H9 (cell line): ENCODE data around the gene TMEM181. TPM values are rescaled to one million over a fixed set of nuclear protein-coding genes. Genes with fewer than 3 reads are reported as not detected.
"Not testable (repeated sequence)": the region's sequence is repeated elsewhere in the genome, so short reads cannot be mapped to it uniquely, and the experiment has no call there.

Source experiments
- DNase-seq: peaks from one replicate; pipeline ENCODE4 v3.0.0-alpha.2; 2017
- H2AFZ ChIP-seq: one replicate; pipeline ENCODE4 v1.6.1; 2013; ENCODE audit warnings: mild to moderate bottlenecking, low read length, control low read depth, moderate library complexity
- H2AK5ac ChIP-seq: 2 replicates; pipeline ENCODE4 v1.6.1; 2013; ENCODE audit warnings: low read length, control low read depth, mixed read lengths; ENCODE audit not compliant: insufficient read length
- H2BK120ac ChIP-seq: one replicate; pipeline ENCODE4 v1.6.1; 2013; ENCODE audit warnings: low read depth, mild to moderate bottlenecking, low read length, control low read depth, inconsistent platforms; ENCODE audit not compliant: poor library complexity, severe bottlenecking
- H2BK12ac ChIP-seq: 2 replicates; pipeline ENCODE4 v1.6.1; 2013; ENCODE audit warnings: low read length, control low read depth, mixed read lengths, low read depth; ENCODE audit not compliant: insufficient read length
- H2BK15ac ChIP-seq: 2 replicates; pipeline ENCODE4 v1.6.1; 2013; ENCODE audit warnings: low read depth, low read length, control low read depth
- H2BK20ac ChIP-seq: one replicate; pipeline ENCODE4 v1.6.1; 2013; ENCODE audit warnings: low read depth, mild to moderate bottlenecking, low read length, control low read depth, inconsistent platforms; ENCODE audit not compliant: poor library complexity, severe bottlenecking
- H2BK5ac ChIP-seq: 2 replicates; pipeline ENCODE4 v1.6.1; 2013; ENCODE audit warnings: low read length, control low read depth, mixed read lengths; ENCODE audit not compliant: insufficient read length
- H3K14ac ChIP-seq: 2 replicates; pipeline ENCODE4 v1.6.1; 2013; ENCODE audit warnings: low read length, control low read depth; ENCODE audit not compliant: insufficient read depth
- H3K18ac ChIP-seq: 2 replicates; pipeline ENCODE4 v1.6.1; 2013; ENCODE audit warnings: low read depth, mild to moderate bottlenecking, mixed read lengths, low read length, control low read depth; ENCODE audit not compliant: insufficient read length
- H3K23ac ChIP-seq: 2 replicates; pipeline ENCODE4 v1.6.1; 2013; ENCODE audit warnings: low read length, control low read depth, mixed read lengths, low read depth; ENCODE audit not compliant: insufficient read length
- H3K23me2 ChIP-seq: 2 replicates; pipeline ENCODE4 v1.6.1; 2013; ENCODE audit warnings: low read depth, mild to moderate bottlenecking, mixed read lengths, low read length, control low read depth; ENCODE audit not compliant: insufficient read length, poor library complexity, severe bottlenecking
- H3K27ac ChIP-seq: 2 replicates; pipeline ENCODE4 v1.5.1; 2013; ENCODE audit warnings: low read length, control low read depth, mixed read lengths, low read depth; ENCODE audit not compliant: insufficient read length
- H3K27me3 ChIP-seq: 2 replicates; pipeline ENCODE4 v1.6.1; 2013; ENCODE audit warnings: low read length, control low read depth, inconsistent platforms; ENCODE audit not compliant: insufficient read depth
- H3K4ac ChIP-seq: 2 replicates; pipeline ENCODE4 v1.6.1; 2013; ENCODE audit warnings: low read depth, mild to moderate bottlenecking, control low read depth, inconsistent platforms, low read length, moderate library complexity
- H3K4me1 ChIP-seq: 2 replicates; pipeline ENCODE4 v1.6.1; 2013; ENCODE audit warnings: low read length, control low read depth, inconsistent platforms; ENCODE audit not compliant: insufficient read depth
- H3K4me2 ChIP-seq: 2 replicates; pipeline ENCODE4 v1.6.1; 2013; ENCODE audit warnings: low read length, control low read depth, mixed read lengths; ENCODE audit not compliant: insufficient read length, insufficient read depth
- H3K56ac ChIP-seq: 2 replicates; pipeline ENCODE4 v1.6.1; 2013; ENCODE audit warnings: low read depth, mild to moderate bottlenecking, mixed read lengths, low read length, control low read depth; ENCODE audit not compliant: insufficient read length
- H3K79me1 ChIP-seq: 2 replicates; pipeline ENCODE4 v1.6.1; 2013; ENCODE audit warnings: low read depth, mild to moderate bottlenecking, moderate library complexity, low read length, control low read depth, inconsistent platforms; ENCODE audit not compliant: insufficient read depth, poor library complexity, severe bottlenecking
- H3K79me2 ChIP-seq: 2 replicates; pipeline ENCODE4 v1.6.1; 2013; ENCODE audit warnings: low read length, control low read depth, inconsistent platforms; ENCODE audit not compliant: insufficient read depth
- H3K9ac ChIP-seq: 2 replicates; pipeline ENCODE4 v1.6.1; 2013; ENCODE audit warnings: low read length, control low read depth, mixed read lengths; ENCODE audit not compliant: insufficient read length; ENCODE audit errors: extremely low read depth
- H3K9me3 ChIP-seq: one replicate; pipeline ENCODE4 v1.6.1; 2013; ENCODE audit warnings: low read depth, low read length, inconsistent platforms; ENCODE audit not compliant: control insufficient read depth
- H3T11ph ChIP-seq: one replicate; pipeline ENCODE4 v1.6.1; 2013; ENCODE audit warnings: mild to moderate bottlenecking, low read length, control low read depth, inconsistent platforms
- H4K20me1 ChIP-seq: one replicate; pipeline ENCODE4 v1.6.1; 2013; ENCODE audit not compliant: control insufficient read depth, insufficient read length, insufficient read depth
- H4K5ac ChIP-seq: 2 replicates; pipeline ENCODE4 v1.6.1; 2013; ENCODE audit warnings: low read depth, mild to moderate bottlenecking, mixed read lengths, low read length, control low read depth; ENCODE audit not compliant: insufficient read length
- H4K8ac ChIP-seq: replicated peaks from 2 replicates; pipeline ENCODE4 v1.6.1; 2013; ENCODE audit warnings: low read length, control low read depth, mixed read lengths, low read depth; ENCODE audit not compliant: insufficient read length
- H4K91ac ChIP-seq: 2 replicates; pipeline ENCODE4 v1.6.1; 2013; ENCODE audit warnings: low read depth, mild to moderate bottlenecking, moderate library complexity, mixed read lengths, low read length, control low read depth; ENCODE audit not compliant: insufficient read length
- H3K27ac Mint-ChIP-seq, 3 experiments: 2 replicates in 2 of 3; 3 replicates in 1 of 3; pipeline ENCODE4 v1.8.0; 2020 to 2021; ENCODE audit warnings: mixed read lengths in 3 of 3, mild to moderate bottlenecking in 1 of 3, moderate library complexity in 1 of 3
- H3K27me3 Mint-ChIP-seq: 2 replicates; pipeline ENCODE4 v1.8.0; 2021; ENCODE audit warnings: low read depth, mild to moderate bottlenecking, moderate library complexity, mixed read lengths
- H3K36me3 Mint-ChIP-seq, 3 experiments: 2 replicates in 2 of 3; 3 replicates in 1 of 3; pipeline ENCODE4 v1.8.0; 2020 to 2021; ENCODE audit warnings: low read depth in 3 of 3, mixed read lengths in 3 of 3; ENCODE audit not compliant: insufficient read depth in 1 of 3
- H3K4me1 Mint-ChIP-seq, 2 experiments: 2 replicates each; pipeline ENCODE4 v1.8.0; 2020; ENCODE audit warnings: mixed read lengths in 2 of 2
- H3K4me3 Mint-ChIP-seq, 2 experiments: 2 replicates in 1 of 2; 3 replicates in 1 of 2; pipeline ENCODE4 v1.8.0; 2020 to 2021; ENCODE audit warnings: mild to moderate bottlenecking in 2 of 2, mixed read lengths in 2 of 2, moderate library complexity in 1 of 2
- H3K9me3 Mint-ChIP-seq, 2 experiments: 2 replicates in 1 of 2; 3 replicates in 1 of 2; pipeline ENCODE4 v1.8.0; 2020; ENCODE audit warnings: mild to moderate bottlenecking in 2 of 2, mixed read lengths in 2 of 2, moderate library complexity in 1 of 2
- WGBS: extraction: QIAGEN DNeasy Blood & Tissue Kit; methylation state at CpG from one replicate; pipeline ENCODE4 v1.1.7; 2013; ENCODE audit warnings: missing lambda C conversion rate, low lambda C conversion rate, mixed read lengths; ENCODE audit not compliant: insufficient read length; ENCODE audit errors: extremely low coverage; 5-methylcytosine and 5-hydroxymethylcytosine counted together
- total RNA-seq: library from RNA; stranded (reverse); gene quantifications from 2 replicates; pipeline ENCODE4 v1.2.1, GENCODE V29; 2021
- TF ChIP-seq, protein P1 (sequence below): fragments of 200-600 bp; sonication (generic); conservative IDR thresholded peaks from 3 replicates; pipeline ENCODE4 v1.8.0; 2021; ENCODE audit warnings: antibody characterized with exemption, mild to moderate bottlenecking

TMEM181 gene
- total RNA-seq, 1 experiment from 2014 or later, result 24.4 TPM

DNA sequence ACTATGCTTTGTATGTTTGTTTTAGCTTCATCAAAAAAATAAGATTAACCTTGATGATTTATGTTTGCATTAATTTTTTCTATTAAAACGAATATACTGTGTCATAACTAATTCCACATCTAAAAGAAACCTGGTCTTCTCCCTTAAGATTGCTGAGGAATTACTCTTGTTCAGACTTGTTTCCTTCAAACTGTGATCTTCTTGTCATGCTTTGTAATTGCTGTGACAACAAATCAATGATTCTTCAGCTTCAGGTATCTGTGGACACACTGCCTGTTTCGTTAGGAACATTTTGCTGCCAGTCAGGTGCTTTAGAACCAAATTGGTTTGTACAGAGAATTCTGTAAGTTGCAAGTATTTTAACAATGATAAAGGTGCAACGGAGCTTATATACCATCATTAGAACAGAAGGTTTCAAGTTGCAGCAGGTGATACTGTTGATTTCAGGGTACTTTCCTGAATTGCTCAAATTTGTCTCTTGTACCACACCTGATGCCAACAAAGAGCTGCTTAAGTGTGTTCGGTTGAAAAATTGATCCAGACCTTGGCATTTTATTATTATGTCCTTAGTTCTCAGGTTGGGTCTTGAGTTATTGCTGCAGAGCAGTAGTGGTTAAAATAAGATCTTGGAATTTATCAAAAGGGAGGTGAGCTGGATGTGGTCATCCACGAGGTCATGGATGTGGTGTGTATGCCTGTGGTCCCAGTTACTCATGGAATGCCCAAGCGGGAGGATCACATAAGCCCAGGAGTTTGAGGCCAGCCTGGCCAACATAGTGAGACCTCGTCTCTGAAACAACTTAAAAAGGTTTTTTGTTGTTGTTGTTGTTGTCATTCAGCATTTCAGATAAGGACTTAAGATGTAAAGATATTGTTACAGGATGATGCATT, 109.5 kb downstream of the TMEM181 start:
- no peak overlapping the region for H2BK5ac ChIP-seq

DNA sequence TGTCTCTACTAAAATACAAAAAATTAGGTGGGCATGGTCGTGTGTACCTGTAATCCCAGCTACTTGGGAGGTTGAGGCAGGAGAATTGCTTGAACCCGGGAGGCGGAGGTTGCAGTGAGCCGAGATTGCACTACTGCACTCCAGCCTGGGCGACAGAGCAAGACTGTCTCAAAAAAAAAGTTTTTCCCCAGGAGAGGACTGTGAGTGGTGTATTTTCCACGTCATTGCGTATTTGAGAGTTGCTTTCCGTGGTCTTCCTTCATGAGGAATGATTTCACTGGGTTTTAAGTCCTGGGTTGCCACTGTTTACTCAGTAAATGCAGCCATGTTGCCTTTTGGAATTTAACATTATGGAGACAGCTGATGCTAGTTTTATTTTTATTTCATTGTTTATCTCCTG, 112.2 kb downstream of the TMEM181 start:
- H3K36me3 Mint-ChIP-seq, H2BK15ac ChIP-seq, H2BK5ac ChIP-seq, H3K27me3 ChIP-seq, H2BK120ac ChIP-seq, H3K18ac ChIP-seq, H4K5ac ChIP-seq, H4K91ac ChIP-seq, H3K27ac Mint-ChIP-seq, H2BK20ac ChIP-seq, H3K9ac ChIP-seq, H3K56ac ChIP-seq, H3K4me2 ChIP-seq, H3K23me2 ChIP-seq, H3K9me3 Mint-ChIP-seq, H3K27ac ChIP-seq, DNase-seq, H3K4me1 ChIP-seq, H3K23ac ChIP-seq, H4K8ac ChIP-seq, H2BK12ac ChIP-seq, H3K4ac ChIP-seq, H3K27me3 Mint-ChIP-seq, H3K9me3 ChIP-seq, H3K79me1 ChIP-seq, H3K79me2 ChIP-seq, H2AK5ac ChIP-seq, H3K14ac ChIP-seq, H2AFZ ChIP-seq, H4K20me1 ChIP-seq, H3K4me3 Mint-ChIP-seq, H3T11ph ChIP-seq: not testable (repeated sequence)
- WGBS, result no CpG with 5 or more reads among the region's 8 CpGs
- peaks cover 9 to 11% of the 10 kb centered on the region in 2 experiments for H3K4me1 Mint-ChIP-seq

More for the DNA sequence above, 109.5 kb downstream of the TMEM181 start:
- H4K91ac ChIP-seq, result no peak overlapping the region
- no peak overlapping the region for H2BK20ac ChIP-seq
- H2AFZ ChIP-seq, result no peak overlapping the region
- no peak overlapping the region for H3K27ac ChIP-seq
- no peak overlapping the region for H2BK120ac ChIP-seq
- H4K20me1 ChIP-seq, result no peaks in the 10 kb centered on the region
- H2BK15ac ChIP-seq, result no peak overlapping the region
- H3K4me1 ChIP-seq, result no peaks in the 10 kb centered on the region
- no peak overlapping the region for H4K5ac ChIP-seq
- no CpG with 5 or more reads among the region's 7 CpGs for WGBS
- Mint-ChIP-seq H3K4me1 (peaks cover 5 to 6% of the 10 kb centered on the region in 2 experiments), H3K27ac (no peak overlapping the region), H3K9me3 (no peaks in the 10 kb centered on the region), H3K36me3 (no peaks in the 10 kb centered on the region), H3K27me3 (peaks cover 4% of the 10 kb centered on the region), H3K4me3 (no peak overlapping the region)
- H3K14ac ChIP-seq, result no peak overlapping the region
- no peak overlapping the region for H3K4me2 ChIP-seq
- no peak for DNase-seq
- H2AK5ac ChIP-seq, result no peak overlapping the region
- no peaks in the 10 kb centered on the region for H3K23me2 ChIP-seq
- H3K18ac ChIP-seq, result no peak overlapping the region
- no peaks in the 10 kb centered on the region for H3K27me3 ChIP-seq
- TF ChIP-seq, protein P1, sequence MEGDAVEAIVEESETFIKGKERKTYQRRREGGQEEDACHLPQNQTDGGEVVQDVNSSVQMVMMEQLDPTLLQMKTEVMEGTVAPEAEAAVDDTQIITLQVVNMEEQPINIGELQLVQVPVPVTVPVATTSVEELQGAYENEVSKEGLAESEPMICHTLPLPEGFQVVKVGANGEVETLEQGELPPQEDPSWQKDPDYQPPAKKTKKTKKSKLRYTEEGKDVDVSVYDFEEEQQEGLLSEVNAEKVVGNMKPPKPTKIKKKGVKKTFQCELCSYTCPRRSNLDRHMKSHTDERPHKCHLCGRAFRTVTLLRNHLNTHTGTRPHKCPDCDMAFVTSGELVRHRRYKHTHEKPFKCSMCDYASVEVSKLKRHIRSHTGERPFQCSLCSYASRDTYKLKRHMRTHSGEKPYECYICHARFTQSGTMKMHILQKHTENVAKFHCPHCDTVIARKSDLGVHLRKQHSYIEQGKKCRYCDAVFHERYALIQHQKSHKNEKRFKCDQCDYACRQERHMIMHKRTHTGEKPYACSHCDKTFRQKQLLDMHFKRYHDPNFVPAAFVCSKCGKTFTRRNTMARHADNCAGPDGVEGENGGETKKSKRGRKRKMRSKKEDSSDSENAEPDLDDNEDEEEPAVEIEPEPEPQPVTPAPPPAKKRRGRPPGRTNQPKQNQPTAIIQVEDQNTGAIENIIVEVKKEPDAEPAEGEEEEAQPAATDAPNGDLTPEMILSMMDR, result no peak
- no peak overlapping the region for H3K56ac ChIP-seq
- H3T11ph ChIP-seq, result no peak overlapping the region
- H3K79me1 ChIP-seq, result no peaks in the 10 kb centered on the region
- no peak overlapping the region for H4K8ac ChIP-seq
- no peak overlapping the region for H2BK12ac ChIP-seq
- no peak overlapping the region for H3K9ac ChIP-seq
- H3K79me2 ChIP-seq, result no peaks in the 10 kb centered on the region
- no peak overlapping the region for H3K23ac ChIP-seq
- no peaks in the 10 kb centered on the region for H3K9me3 ChIP-seq
- H3K4ac ChIP-seq, result no peak overlapping the region
